NCI-H1048 (cell line): Measurements from ENCODE around the gene ECHDC1.
"Not testable (repeated sequence)": the region's sequence is repeated elsewhere in the genome, so short reads cannot be mapped to it uniquely, and the experiment has no call there.

Experiments
- DNase-seq: peaks from one replicate; lab custom pipeline; 2025; lab: John Stamatoyannopoulos, UW

ECHDC1 gene

GRCh38 chr6:127342946-127343808 lies at the start of gene ECHDC1:
ECHDC1 (minus strand) TSS chr6:127343609; CDS start chr6:127331028, 12,581 bp downstream.
- no peak for DNase-seq

- no peak for DNase-seq
Observed at GRCh38 chr6:127392301-127392700, 48.9 kb upstream of the ECHDC1 start.

GRCh38 chr6:127391094-127391953 lies 47.9 kb upstream of the ECHDC1 start:
- no peak for DNase-seq

- no peak for DNase-seq
Observed at GRCh38 chr6:127389706-127390105, 46.3 kb upstream of the ECHDC1 start.

- no peak for DNase-seq
Observed at GRCh38 chr6:127385668-127386430, 42.4 kb upstream of the ECHDC1 start.

- not testable (repeated sequence) for DNase-seq
Observed at GRCh38 chr6:127384848-127385247, 41.4 kb upstream of the ECHDC1 start.

- no peak for DNase-seq
Observed at GRCh38 chr6:127383988-127384387, 40.6 kb upstream of the ECHDC1 start.

GRCh38 chr6:127382413-127382812 lies 39.0 kb upstream of the ECHDC1 start:
- DNase-seq: no peak

- DNase-seq: no peak
Observed at GRCh38 chr6:127381384-127381783, 38.0 kb upstream of the ECHDC1 start.

GRCh38 chr6:127376685-127377084 lies 33.3 kb upstream of the ECHDC1 start:
- no peak for DNase-seq

- no peak for DNase-seq
Observed at GRCh38 chr6:127367023-127367375, 23.6 kb upstream of the ECHDC1 start.

GRCh38 chr6:127366282-127367022 lies 23.0 kb upstream of the ECHDC1 start:
- DNase-seq: no peak

GRCh38 chr6:127365874-127366273 lies 22.5 kb upstream of the ECHDC1 start:
- no peak for DNase-seq

- no peak for DNase-seq
Observed at GRCh38 chr6:127352524-127352923, 9.1 kb upstream of the ECHDC1 start.

GRCh38 chr6:127349980-127350379 lies 6.6 kb upstream of the ECHDC1 start:
- DNase-seq: no peak

GRCh38 chr6:127348028-127348661 lies 4.7 kb upstream of the ECHDC1 start:
- no peak for DNase-seq

- no peak for DNase-seq
Observed at GRCh38 chr6:127347178-127347577, 3.8 kb upstream of the ECHDC1 start.

GRCh38 chr6:127345521-127345920 lies 2.1 kb upstream of the ECHDC1 start:
- DNase-seq: no peak

- no peak for DNase-seq
Observed at GRCh38 chr6:127343809-127344659, 625 bp upstream of the ECHDC1 start.

- no peak for DNase-seq
Observed at GRCh38 chr6:127342296-127342945, 988 bp downstream of the ECHDC1 start.
